GM23338 (cell line): ENCODE measurements around the gene TMEM201. TPM values are rescaled to one million over a fixed set of nuclear protein-coding genes. Genes with fewer than 3 reads are reported as not detected.

Experiments used
- ATAC-seq: fragments of 200-7000 bp; cut with Tn5 transposase; 3 replicates; pipeline ENCODE4 v1.9.1; 2020
- DNase-seq: peaks from one replicate; pipeline ENCODE4 v3.0.0-alpha.2; 2015; ENCODE audit warnings: low spot score
- H2AFZ ChIP-seq: fragments of 200-600 bp; sonication (generic); 2 replicates; pipeline ENCODE4 v1.8.0; 2016; ENCODE audit warnings: antibody characterized with exemption, mild to moderate bottlenecking, moderate library complexity
- H3F3A ChIP-seq: fragments of 200-600 bp; sonication (generic); replicated peaks from 2 replicates; pipeline ENCODE4 v1.8.0; 2017; ENCODE audit warnings: antibody characterized with exemption, mixed run types, low read depth
- H3K27ac ChIP-seq: fragments of 200-600 bp; sonication (generic); 2 replicates; pipeline ENCODE4 v1.6.1; 2016; ENCODE audit warnings: low read depth
- H3K27me3 ChIP-seq: fragments of 200-600 bp; sonication (generic); 2 replicates; pipeline ENCODE4 v1.8.0; 2016; ENCODE audit warnings: mild to moderate bottlenecking, mixed run types, moderate library complexity; ENCODE audit not compliant: insufficient read depth
- H3K36me3 ChIP-seq: fragments of 200-600 bp; sonication (generic); 2 replicates; pipeline ENCODE4 v1.8.0; 2016; ENCODE audit warnings: mild to moderate bottlenecking; ENCODE audit not compliant: insufficient read depth
- H3K4me1 ChIP-seq: fragments of 200-600 bp; sonication (generic); 2 replicates; pipeline ENCODE4 v1.8.0; 2016; ENCODE audit warnings: mild to moderate bottlenecking, moderate library complexity; ENCODE audit not compliant: insufficient read depth
- H3K4me2 ChIP-seq: fragments of 200-600 bp; sonication (generic); 2 replicates; pipeline ENCODE4 v1.7.1; 2017; ENCODE audit warnings: mixed run types
- H3K4me3 ChIP-seq: fragments of 200-600 bp; sonication (generic); 2 replicates; pipeline ENCODE4 v1.6.1; 2016; ENCODE audit warnings: mixed run types
- H3K79me2 ChIP-seq: fragments of 200-600 bp; sonication (generic); replicated peaks from 2 replicates; pipeline ENCODE4 v1.8.0; 2017; ENCODE audit warnings: mild to moderate bottlenecking; ENCODE audit not compliant: insufficient read depth
- H3K9me2 ChIP-seq: fragments of 200-600 bp; sonication (generic); 2 replicates; pipeline ENCODE4 v1.8.0; 2017; ENCODE audit not compliant: insufficient read depth
- H4K20me1 ChIP-seq: fragments of 200-600 bp; sonication (generic); replicated peaks from 2 replicates; pipeline ENCODE4 v1.8.0; 2017; ENCODE audit warnings: mild to moderate bottlenecking; ENCODE audit not compliant: insufficient read depth
- H3K27ac Mint-ChIP-seq: 2 replicates; pipeline ENCODE4 v1.8.0; 2020; ENCODE audit warnings: inconsistent platforms, mild to moderate bottlenecking, moderate library complexity, mixed read lengths
- H3K27me3 Mint-ChIP-seq: 3 replicates; pipeline ENCODE4 v1.8.0; 2022; ENCODE audit warnings: low read depth, mild to moderate bottlenecking, moderate library complexity, mixed read lengths, inconsistent platforms; ENCODE audit not compliant: insufficient read depth, poor library complexity
- H3K36me3 Mint-ChIP-seq: 3 replicates; pipeline ENCODE4 v1.8.0; 2021; ENCODE audit warnings: low read depth, mild to moderate bottlenecking, inconsistent platforms, moderate library complexity, mixed read lengths
- H3K4me1 Mint-ChIP-seq: 3 replicates; pipeline ENCODE4 v1.8.0; 2020; ENCODE audit warnings: mild to moderate bottlenecking, inconsistent platforms, mixed read lengths
- H3K4me3 Mint-ChIP-seq: 3 replicates; pipeline ENCODE4 v1.8.0; 2021; ENCODE audit warnings: moderate library complexity, mild to moderate bottlenecking, inconsistent platforms, mixed read lengths
- H3K9me3 Mint-ChIP-seq: 3 replicates; pipeline ENCODE4 v1.8.0; 2020; ENCODE audit warnings: moderate library complexity, mild to moderate bottlenecking, inconsistent platforms, mixed read lengths
- CREB1 ChIP-seq: fragments of 250-450 bp; sonication (Bioruptor Pico); IDR thresholded peaks from 2 replicates; pipeline ENCODE4 v1.5.0; 2020; ENCODE audit warnings: low read depth, mild to moderate bottlenecking, moderate library complexity
- EZH2 ChIP-seq: fragments of 200-600 bp; sonication (generic); IDR thresholded peaks from one replicate; pipeline ENCODE4 v1.8.0; 2017; ENCODE audit warnings: antibody characterized with exemption, mild to moderate bottlenecking, low read depth; ENCODE audit not compliant: unreplicated experiment
- EZH2phosphoT487 ChIP-seq: fragments of 200-600 bp; sonication (generic); IDR thresholded peaks from one replicate; pipeline ENCODE4 v1.8.1; 2018; ENCODE audit warnings: antibody characterized with exemption; ENCODE audit not compliant: unreplicated experiment
- JUNB ChIP-seq: IDR thresholded peaks from one replicate; pipeline ENCODE4 v1.6.1; 2016; ENCODE audit warnings: antibody characterized with exemption; ENCODE audit not compliant: unreplicated experiment
- NANOG ChIP-seq: IDR thresholded peaks from 2 replicates; pipeline ENCODE4 v1.6.1; 2016; ENCODE audit warnings: antibody characterized with exemption, borderline replicate concordance
- POLR2AphosphoS5 ChIP-seq: IDR thresholded peaks from 2 replicates; pipeline ENCODE4 v1.6.1; 2016; ENCODE audit warnings: antibody characterized with exemption, low read depth
- STAT1 ChIP-seq: IDR thresholded peaks from one replicate; pipeline ENCODE4 v1.6.1; 2016; ENCODE audit warnings: antibody characterized with exemption; ENCODE audit not compliant: unreplicated experiment
- ZNF114 ChIP-seq: fragments of 250-450 bp; sonication (Bioruptor Pico); IDR thresholded peaks from 2 replicates; pipeline ENCODE4 v1.5.0; 2020; ENCODE audit warnings: mild to moderate bottlenecking, moderate library complexity
- ZNF331 ChIP-seq: fragments of 250-450 bp; sonication (Bioruptor Pico); IDR thresholded peaks from 2 replicates; pipeline ENCODE4 v1.5.0; 2020; ENCODE audit warnings: low read depth, mild to moderate bottlenecking, moderate library complexity
- polyA plus RNA-seq: library from polyadenylated mRNA; unstranded; fragments of >200 nt; fragmentation: Nextera tagmentation; extraction: Ambion mirVana; gene quantifications from 2 replicates; pipeline ENCODE4 v1.2.1, GENCODE V29; 2016
- total RNA-seq: library from RNA; depleted of rRNA; stranded (reverse); fragments of >200 nt; shearing (Covaris generic); gene quantifications from 2 replicates; pipeline ENCODE4 v1.2.3, GENCODE V29; 2014
- TF ChIP-seq, protein P1 (sequence below), 2 experiments: fragments of 200-600 bp in 1 of 2; sonication (generic) in 1 of 2; conservative IDR thresholded peaks; 2 replicates each; pipeline versions ENCODE4 v1.5.1 to v1.6.1; 2016 to 2017; ENCODE audit warnings: antibody characterized with exemption in 2 of 2, low read depth in 2 of 2, mild to moderate bottlenecking in 2 of 2, moderate library complexity in 1 of 2
- TF ChIP-seq, protein P2 (sequence below): IDR thresholded peaks from one replicate; pipeline ENCODE4 v1.6.1; 2018; ENCODE audit warnings: antibody characterized with exemption; ENCODE audit not compliant: unreplicated experiment
- TF ChIP-seq, protein P3 (sequence below): fragments of 250-450 bp; sonication (Bioruptor Pico); IDR thresholded peaks from 2 replicates; pipeline ENCODE4 v1.5.0; 2020; ENCODE audit warnings: mild to moderate bottlenecking, moderate library complexity
- TF ChIP-seq, protein P4 (sequence below): IDR thresholded peaks from 2 replicates; pipeline ENCODE4 v1.6.1; 2016; ENCODE audit warnings: antibody characterized with exemption

The TMEM201 gene
- total and polyA plus RNA-seq, 2 experiments from 2014 or later: 11.6 to 27.2 TPM

DNA sequence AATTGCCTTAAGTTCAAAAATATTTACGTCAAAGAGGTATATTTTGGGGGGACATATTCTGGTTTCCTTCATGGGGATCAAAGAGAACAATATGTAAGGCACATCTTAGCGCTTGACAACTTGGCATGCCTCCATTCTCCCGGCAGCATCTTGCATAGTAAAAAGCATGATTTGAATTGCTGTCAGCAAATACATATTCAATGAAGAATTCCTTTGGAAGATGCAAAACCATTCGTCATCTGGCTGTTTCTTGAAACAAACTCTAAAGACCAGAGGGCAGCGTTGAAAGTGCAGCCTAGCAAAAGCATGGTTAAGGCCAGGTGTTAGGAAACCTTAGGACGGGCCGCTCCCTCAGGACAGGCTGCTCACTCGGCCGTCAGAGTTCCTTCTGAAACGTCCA, 59.5 kb downstream of the TMEM201 start:
- peaks cover 9% of the 10 kb centered on the region; the same call in 2 of the 3 replicates for H3K4me1 Mint-ChIP-seq
- H3K4me3 ChIP-seq: no peak overlapping the region
- peaks cover 32% of the 10 kb centered on the region for H3K27me3 Mint-ChIP-seq

More for the DNA sequence above, 59.5 kb downstream of the TMEM201 start:
- peaks cover 31% of the 10 kb centered on the region for H3K27me3 ChIP-seq
- ATAC-seq: no peak
- no peak overlapping the region for H3K4me2 ChIP-seq
- no peak for DNase-seq
- no peaks in the 10 kb centered on the region for H3K36me3 ChIP-seq
- no peaks in the 10 kb centered on the region for H3K79me2 ChIP-seq
- H3K9me2 ChIP-seq: no peaks in the 10 kb centered on the region
- H3K27ac ChIP-seq: no peak overlapping the region
- H4K20me1 ChIP-seq: no peaks in the 10 kb centered on the region; the same call in 1 of the 2 replicates
- H3F3A ChIP-seq: peaks cover 5% of the 10 kb centered on the region
- H2AFZ ChIP-seq: peak overlapping the region; percentile 77
- H3K4me3 Mint-ChIP-seq: no peak overlapping the region
- H3K36me3 Mint-ChIP-seq: no peaks in the 10 kb centered on the region
- no peaks in the 10 kb centered on the region for H3K4me1 ChIP-seq
- H3K27ac Mint-ChIP-seq: no peak overlapping the region
- no peak for TF ChIP-seq EZH2
- no peak for TF ChIP-seq ZNF331 (CRISPR knock-in tag)
- TF ChIP-seq, protein P1, sequence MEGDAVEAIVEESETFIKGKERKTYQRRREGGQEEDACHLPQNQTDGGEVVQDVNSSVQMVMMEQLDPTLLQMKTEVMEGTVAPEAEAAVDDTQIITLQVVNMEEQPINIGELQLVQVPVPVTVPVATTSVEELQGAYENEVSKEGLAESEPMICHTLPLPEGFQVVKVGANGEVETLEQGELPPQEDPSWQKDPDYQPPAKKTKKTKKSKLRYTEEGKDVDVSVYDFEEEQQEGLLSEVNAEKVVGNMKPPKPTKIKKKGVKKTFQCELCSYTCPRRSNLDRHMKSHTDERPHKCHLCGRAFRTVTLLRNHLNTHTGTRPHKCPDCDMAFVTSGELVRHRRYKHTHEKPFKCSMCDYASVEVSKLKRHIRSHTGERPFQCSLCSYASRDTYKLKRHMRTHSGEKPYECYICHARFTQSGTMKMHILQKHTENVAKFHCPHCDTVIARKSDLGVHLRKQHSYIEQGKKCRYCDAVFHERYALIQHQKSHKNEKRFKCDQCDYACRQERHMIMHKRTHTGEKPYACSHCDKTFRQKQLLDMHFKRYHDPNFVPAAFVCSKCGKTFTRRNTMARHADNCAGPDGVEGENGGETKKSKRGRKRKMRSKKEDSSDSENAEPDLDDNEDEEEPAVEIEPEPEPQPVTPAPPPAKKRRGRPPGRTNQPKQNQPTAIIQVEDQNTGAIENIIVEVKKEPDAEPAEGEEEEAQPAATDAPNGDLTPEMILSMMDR (conservative IDR thresholded peaks at IDR 0.05; ENCODE audit: low read depth in 2 of 2): no peak
- TF ChIP-seq ZNF114 (CRISPR knock-in tag): no peak
- TF ChIP-seq, protein P2, sequence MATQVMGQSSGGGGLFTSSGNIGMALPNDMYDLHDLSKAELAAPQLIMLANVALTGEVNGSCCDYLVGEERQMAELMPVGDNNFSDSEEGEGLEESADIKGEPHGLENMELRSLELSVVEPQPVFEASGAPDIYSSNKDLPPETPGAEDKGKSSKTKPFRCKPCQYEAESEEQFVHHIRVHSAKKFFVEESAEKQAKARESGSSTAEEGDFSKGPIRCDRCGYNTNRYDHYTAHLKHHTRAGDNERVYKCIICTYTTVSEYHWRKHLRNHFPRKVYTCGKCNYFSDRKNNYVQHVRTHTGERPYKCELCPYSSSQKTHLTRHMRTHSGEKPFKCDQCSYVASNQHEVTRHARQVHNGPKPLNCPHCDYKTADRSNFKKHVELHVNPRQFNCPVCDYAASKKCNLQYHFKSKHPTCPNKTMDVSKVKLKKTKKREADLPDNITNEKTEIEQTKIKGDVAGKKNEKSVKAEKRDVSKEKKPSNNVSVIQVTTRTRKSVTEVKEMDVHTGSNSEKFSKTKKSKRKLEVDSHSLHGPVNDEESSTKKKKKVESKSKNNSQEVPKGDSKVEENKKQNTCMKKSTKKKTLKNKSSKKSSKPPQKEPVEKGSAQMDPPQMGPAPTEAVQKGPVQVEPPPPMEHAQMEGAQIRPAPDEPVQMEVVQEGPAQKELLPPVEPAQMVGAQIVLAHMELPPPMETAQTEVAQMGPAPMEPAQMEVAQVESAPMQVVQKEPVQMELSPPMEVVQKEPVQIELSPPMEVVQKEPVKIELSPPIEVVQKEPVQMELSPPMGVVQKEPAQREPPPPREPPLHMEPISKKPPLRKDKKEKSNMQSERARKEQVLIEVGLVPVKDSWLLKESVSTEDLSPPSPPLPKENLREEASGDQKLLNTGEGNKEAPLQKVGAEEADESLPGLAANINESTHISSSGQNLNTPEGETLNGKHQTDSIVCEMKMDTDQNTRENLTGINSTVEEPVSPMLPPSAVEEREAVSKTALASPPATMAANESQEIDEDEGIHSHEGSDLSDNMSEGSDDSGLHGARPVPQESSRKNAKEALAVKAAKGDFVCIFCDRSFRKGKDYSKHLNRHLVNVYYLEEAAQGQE: no peak
- no peak for TF ChIP-seq STAT1
- TF ChIP-seq JUNB: no peak
- TF ChIP-seq, protein P3, sequence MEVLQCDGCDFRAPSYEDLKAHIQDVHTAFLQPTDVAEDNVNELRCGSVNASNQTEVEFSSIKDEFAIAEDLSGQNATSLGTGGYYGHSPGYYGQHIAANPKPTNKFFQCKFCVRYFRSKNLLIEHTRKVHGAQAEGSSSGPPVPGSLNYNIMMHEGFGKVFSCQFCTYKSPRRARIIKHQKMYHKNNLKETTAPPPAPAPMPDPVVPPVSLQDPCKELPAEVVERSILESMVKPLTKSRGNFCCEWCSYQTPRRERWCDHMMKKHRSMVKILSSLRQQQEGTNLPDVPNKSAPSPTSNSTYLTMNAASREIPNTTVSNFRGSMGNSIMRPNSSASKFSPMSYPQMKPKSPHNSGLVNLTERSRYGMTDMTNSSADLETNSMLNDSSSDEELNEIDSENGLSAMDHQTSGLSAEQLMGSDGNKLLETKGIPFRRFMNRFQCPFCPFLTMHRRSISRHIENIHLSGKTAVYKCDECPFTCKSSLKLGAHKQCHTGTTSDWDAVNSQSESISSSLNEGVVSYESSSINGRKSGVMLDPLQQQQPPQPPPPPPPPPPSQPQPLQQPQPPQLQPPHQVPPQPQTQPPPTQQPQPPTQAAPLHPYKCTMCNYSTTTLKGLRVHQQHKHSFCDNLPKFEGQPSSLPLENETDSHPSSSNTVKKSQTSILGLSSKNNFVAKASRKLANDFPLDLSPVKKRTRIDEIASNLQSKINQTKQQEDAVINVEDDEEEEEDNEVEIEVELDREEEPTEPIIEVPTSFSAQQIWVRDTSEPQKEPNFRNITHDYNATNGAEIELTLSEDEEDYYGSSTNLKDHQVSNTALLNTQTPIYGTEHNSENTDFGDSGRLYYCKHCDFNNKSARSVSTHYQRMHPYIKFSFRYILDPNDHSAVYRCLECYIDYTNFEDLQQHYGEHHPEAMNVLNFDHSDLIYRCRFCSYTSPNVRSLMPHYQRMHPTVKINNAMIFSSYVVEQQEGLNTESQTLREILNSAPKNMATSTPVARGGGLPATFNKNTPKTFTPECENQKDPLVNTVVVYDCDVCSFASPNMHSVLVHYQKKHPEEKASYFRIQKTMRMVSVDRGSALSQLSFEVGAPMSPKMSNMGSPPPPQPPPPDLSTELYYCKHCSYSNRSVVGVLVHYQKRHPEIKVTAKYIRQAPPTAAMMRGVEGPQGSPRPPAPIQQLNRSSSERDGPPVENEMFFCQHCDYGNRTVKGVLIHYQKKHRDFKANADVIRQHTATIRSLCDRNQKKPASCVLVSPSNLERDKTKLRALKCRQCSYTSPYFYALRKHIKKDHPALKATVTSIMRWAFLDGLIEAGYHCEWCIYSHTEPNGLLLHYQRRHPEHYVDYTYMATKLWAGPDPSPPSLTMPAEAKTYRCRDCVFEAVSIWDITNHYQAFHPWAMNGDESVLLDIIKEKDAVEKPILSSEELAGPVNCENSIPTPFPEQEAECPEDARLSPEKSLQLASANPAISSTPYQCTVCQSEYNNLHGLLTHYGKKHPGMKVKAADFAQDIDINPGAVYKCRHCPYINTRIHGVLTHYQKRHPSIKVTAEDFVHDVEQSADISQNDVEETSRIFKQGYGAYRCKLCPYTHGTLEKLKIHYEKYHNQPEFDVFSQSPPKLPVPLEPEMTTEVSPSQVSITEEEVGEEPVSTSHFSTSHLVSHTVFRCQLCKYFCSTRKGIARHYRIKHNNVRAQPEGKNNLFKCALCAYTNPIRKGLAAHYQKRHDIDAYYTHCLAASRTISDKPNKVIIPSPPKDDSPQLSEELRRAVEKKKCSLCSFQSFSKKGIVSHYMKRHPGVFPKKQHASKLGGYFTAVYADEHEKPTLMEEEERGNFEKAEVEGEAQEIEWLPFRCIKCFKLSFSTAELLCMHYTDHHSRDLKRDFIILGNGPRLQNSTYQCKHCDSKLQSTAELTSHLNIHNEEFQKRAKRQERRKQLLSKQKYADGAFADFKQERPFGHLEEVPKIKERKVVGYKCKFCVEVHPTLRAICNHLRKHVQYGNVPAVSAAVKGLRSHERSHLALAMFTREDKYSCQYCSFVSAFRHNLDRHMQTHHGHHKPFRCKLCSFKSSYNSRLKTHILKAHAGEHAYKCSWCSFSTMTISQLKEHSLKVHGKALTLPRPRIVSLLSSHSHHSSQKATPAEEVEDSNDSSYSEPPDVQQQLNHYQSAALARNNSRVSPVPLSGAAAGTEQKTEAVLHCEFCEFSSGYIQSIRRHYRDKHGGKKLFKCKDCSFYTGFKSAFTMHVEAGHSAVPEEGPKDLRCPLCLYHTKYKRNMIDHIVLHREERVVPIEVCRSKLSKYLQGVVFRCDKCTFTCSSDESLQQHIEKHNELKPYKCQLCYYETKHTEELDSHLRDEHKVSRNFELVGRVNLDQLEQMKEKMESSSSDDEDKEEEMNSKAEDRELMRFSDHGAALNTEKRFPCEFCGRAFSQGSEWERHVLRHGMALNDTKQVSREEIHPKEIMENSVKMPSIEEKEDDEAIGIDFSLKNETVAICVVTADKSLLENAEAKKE (CRISPR knock-in tag): no peak
- TF ChIP-seq, protein P4, sequence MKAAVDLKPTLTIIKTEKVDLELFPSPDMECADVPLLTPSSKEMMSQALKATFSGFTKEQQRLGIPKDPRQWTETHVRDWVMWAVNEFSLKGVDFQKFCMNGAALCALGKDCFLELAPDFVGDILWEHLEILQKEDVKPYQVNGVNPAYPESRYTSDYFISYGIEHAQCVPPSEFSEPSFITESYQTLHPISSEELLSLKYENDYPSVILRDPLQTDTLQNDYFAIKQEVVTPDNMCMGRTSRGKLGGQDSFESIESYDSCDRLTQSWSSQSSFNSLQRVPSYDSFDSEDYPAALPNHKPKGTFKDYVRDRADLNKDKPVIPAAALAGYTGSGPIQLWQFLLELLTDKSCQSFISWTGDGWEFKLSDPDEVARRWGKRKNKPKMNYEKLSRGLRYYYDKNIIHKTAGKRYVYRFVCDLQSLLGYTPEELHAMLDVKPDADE: no peak
- TF ChIP-seq EZH2phosphoT487: no peak
- no peak for TF ChIP-seq CREB1
- TF ChIP-seq NANOG: no peak
- no peak for TF ChIP-seq POLR2AphosphoS5
- H3K9me3 Mint-ChIP-seq: peaks cover 2% of the 10 kb centered on the region; the same call in 1 of the 3 replicates
